Breast epithelium (tissue), 3 donors: Measurements from ENCODE around the gene VPS16.

ENCODE experiments used
- POLR2A ChIP-seq: fragments of 450-650 bp; IDR thresholded peaks from one replicate; pipeline ENCODE4 v1.6.1; 2016; ENCODE audit warnings: antibody characterized with exemption, mild to moderate bottlenecking, moderate library complexity
- POLR2AphosphoS5 ChIP-seq, 3 donors: sonication (generic); formaldehyde crosslinking; IDR thresholded peaks; one replicate each; pipeline ENCODE4 v1.6.1; 2017; ENCODE audit warnings: antibody characterized with exemption in 3 of 3

- TF ChIP-seq POLR2A (no peak), POLR2AphosphoS5 (IDR thresholded peaks at IDR 0.05) (no peak)
Measured at GRCh38 chr20:2816030-2816582, 24.4 kb upstream of the VPS16 start, which contains the start of gene TMEM239.
